Ectodermal cell (in vitro differentiated cells): Measurements from ENCODE around the gene TNFRSF19.

Experiments used
- H3K27ac ChIP-seq: 2 replicates; pipeline ENCODE4 v1.7.0; 2013; ENCODE audit warnings: mild to moderate bottlenecking, low read depth, low read length; ENCODE audit not compliant: insufficient read depth, poor library complexity, severe bottlenecking
- H3K27me3 ChIP-seq: 2 replicates; pipeline ENCODE4 v1.7.0; 2013; ENCODE audit warnings: mild to moderate bottlenecking, low read length; ENCODE audit not compliant: insufficient read depth, control insufficient read depth, poor library complexity, severe bottlenecking
- H3K36me3 ChIP-seq: one replicate; pipeline ENCODE4 v1.7.0; 2013; ENCODE audit warnings: low read length; ENCODE audit not compliant: control insufficient read depth, insufficient read depth
- H3K4me1 ChIP-seq: one replicate; pipeline ENCODE4 v1.7.0; 2013; ENCODE audit warnings: low read length; ENCODE audit not compliant: control insufficient read depth, insufficient read depth
- H3K4me3 ChIP-seq: 2 replicates; pipeline ENCODE4 v1.7.0; 2013; ENCODE audit warnings: low read depth, low read length, control low read depth; ENCODE audit not compliant: insufficient read depth
- H3K9me3 ChIP-seq: 2 replicates; pipeline ENCODE4 v1.7.0; 2013; ENCODE audit warnings: mild to moderate bottlenecking, low read length, moderate library complexity; ENCODE audit not compliant: control insufficient read depth
- WGBS, 2 experiments: methylation state at CpG; one replicate each; pipeline ENCODE4 v1.1.7; 2013; ENCODE audit warnings: missing lambda C conversion rate in 2 of 2; 5-methylcytosine and 5-hydroxymethylcytosine counted together

TNFRSF19 gene

GRCh38 chr13:23612731-23613130 lies 42.5 kb downstream of the TNFRSF19 start:
- 75 to 82% methylated on average over 2 of the region's 2 CpGs for WGBS, 2 experiments
- H3K36me3 ChIP-seq = peaks cover 12% of the 10 kb centered on the region
- no peaks in the 10 kb centered on the region for H3K9me3 ChIP-seq
- H3K4me1 ChIP-seq = peaks cover 30% of the 10 kb centered on the region
- no peak overlapping the region for H3K27ac ChIP-seq
- no peak overlapping the region for H3K4me3 ChIP-seq
- H3K27me3 ChIP-seq = no peaks in the 10 kb centered on the region

GRCh38 chr13:23613596-23613995 lies 43.4 kb downstream of the TNFRSF19 start:
- peaks cover 30% of the 10 kb centered on the region for H3K4me1 ChIP-seq
- WGBS, 2 experiments = 70 to 85% methylated on average over 3 of the region's 3 CpGs
- H3K9me3 ChIP-seq = no peaks in the 10 kb centered on the region
- peak overlapping the region; percentile 65 for H3K27ac ChIP-seq
- H3K27me3 ChIP-seq = no peaks in the 10 kb centered on the region
- H3K4me3 ChIP-seq = no peak overlapping the region
- H3K36me3 ChIP-seq = peaks cover 15% of the 10 kb centered on the region

- Histone ChIP-seq H3K27ac (no peak overlapping the region), H3K36me3 (peaks cover 15% of the 10 kb centered on the region), H3K27me3 (no peaks in the 10 kb centered on the region), H3K4me1 (peaks cover 18% of the 10 kb centered on the region), H3K9me3 (no peaks in the 10 kb centered on the region), H3K4me3 (no peak overlapping the region)
- WGBS, 2 experiments = 84 to 85% methylated on average over 15 of the region's 15 CpGs
Observed at GRCh38 chr13:23615395-23616081, 45.3 kb downstream of the TNFRSF19 start.

GRCh38 chr13:23616228-23616627 lies 46.0 kb downstream of the TNFRSF19 start:
- Histone ChIP-seq H3K4me3 (no peak overlapping the region), H3K4me1 (peaks cover 18% of the 10 kb centered on the region), H3K27ac (no peak overlapping the region), H3K9me3 (no peaks in the 10 kb centered on the region), H3K27me3 (no peaks in the 10 kb centered on the region), H3K36me3 (peaks cover 18% of the 10 kb centered on the region)
- WGBS, 2 experiments = 91 to 95% methylated on average over 2 of the region's 2 CpGs

GRCh38 chr13:23617551-23618024 lies 47.4 kb downstream of the TNFRSF19 start:
- WGBS, 2 experiments = 91 to 95% methylated on average over 3 of the region's 3 CpGs
- Histone ChIP-seq H3K27ac (no peak overlapping the region), H3K4me3 (no peak overlapping the region), H3K36me3 (peaks cover 19% of the 10 kb centered on the region), H3K9me3 (no peaks in the 10 kb centered on the region), H3K4me1 (peaks cover 18% of the 10 kb centered on the region), H3K27me3 (no peaks in the 10 kb centered on the region)

- WGBS, 2 experiments = 89 to 96% methylated on average over 8 of the region's 8 CpGs
- peaks cover 19% of the 10 kb centered on the region for H3K36me3 ChIP-seq
- H3K4me1 ChIP-seq = peaks cover 14% of the 10 kb centered on the region
- H3K9me3 ChIP-seq = no peaks in the 10 kb centered on the region
- no peaks in the 10 kb centered on the region for H3K27me3 ChIP-seq
- no peak overlapping the region for H3K4me3 ChIP-seq
- no peak overlapping the region for H3K27ac ChIP-seq
Observed at GRCh38 chr13:23618341-23618740, 48.1 kb downstream of the TNFRSF19 start.

GRCh38 chr13:23619068-23619855 lies 49.0 kb downstream of the TNFRSF19 start:
- no peak overlapping the region for H3K27ac ChIP-seq
- 95 to 100% methylated on average over 4 to 5 of the region's 5 CpGs for WGBS, 2 experiments
- peaks cover 21% of the 10 kb centered on the region for H3K36me3 ChIP-seq
- peaks cover 7% of the 10 kb centered on the region for H3K4me1 ChIP-seq
- no peak overlapping the region for H3K4me3 ChIP-seq
- no peaks in the 10 kb centered on the region for H3K27me3 ChIP-seq
- no peaks in the 10 kb centered on the region for H3K9me3 ChIP-seq

- Histone ChIP-seq H3K27ac (no peak overlapping the region), H3K9me3 (no peaks in the 10 kb centered on the region), H3K4me3 (no peak overlapping the region), H3K27me3 (no peaks in the 10 kb centered on the region), H3K4me1 (peaks cover 4% of the 10 kb centered on the region), H3K36me3 (peaks cover 21% of the 10 kb centered on the region)
- 94% methylated on average over 5 of the region's 5 CpGs for WGBS, 2 experiments
Observed at GRCh38 chr13:23620211-23620610, 50.0 kb downstream of the TNFRSF19 start.

- Histone ChIP-seq H3K9me3 (no peaks in the 10 kb centered on the region), H3K4me3 (no peak overlapping the region), H3K27ac (no peak overlapping the region), H3K36me3 (peaks cover 21% of the 10 kb centered on the region), H3K4me1 (no peaks in the 10 kb centered on the region), H3K27me3 (no peaks in the 10 kb centered on the region)
- WGBS, 2 experiments = 89% methylated on average over 8 of the region's 8 CpGs
Observed at GRCh38 chr13:23620613-23621315, 50.6 kb downstream of the TNFRSF19 start.

GRCh38 chr13:23621316-23621645 lies 51.1 kb downstream of the TNFRSF19 start:
- Histone ChIP-seq H3K4me1 (no peaks in the 10 kb centered on the region), H3K4me3 (no peak overlapping the region), H3K36me3 (peaks cover 20% of the 10 kb centered on the region), H3K27me3 (no peaks in the 10 kb centered on the region), H3K9me3 (no peaks in the 10 kb centered on the region), H3K27ac (no peak overlapping the region)
- 73 to 84% methylated on average over 2 of the region's 2 CpGs for WGBS, 2 experiments
